Pulmonary artery endothelial cell (primary cell): ENCODE measurements around the gene TXNRD2. TPM values are rescaled to one million over a fixed set of nuclear protein-coding genes. Genes with fewer than 3 reads are reported as not detected.
"Not testable (repeated sequence)": the region's sequence is repeated elsewhere in the genome, so short reads cannot be mapped to it uniquely, and the experiment has no call there.

Experiments
- DNase-seq: peaks from one replicate; pipeline ENCODE4 v3.0.0-alpha.2; 2011; ENCODE audit warnings: low read depth, low spot score
- total RNA-seq: library from RNA; depleted of rRNA; stranded (reverse); fragments of >200 nt; gene quantifications from 2 replicates; pipeline ENCODE4 v1.2.3, GENCODE V29; 2014

TXNRD2 gene
- total RNA-seq, 1 donor from 2014 or later: 73.7 TPM

- DNase-seq: no peak
Observed at GRCh38 chr22:19948057-19948760, 6.6 kb upstream of the TXNRD2 start.

GRCh38 chr22:19943082-19944026, 1.7 kb upstream of the TXNRD2 start:
- no peak for DNase-seq

- DNase-seq: no peak
Observed at GRCh38 chr22:19942157-19943081, 801 bp upstream of the TXNRD2 start.

GRCh38 chr22:19940536-19941364, 868 bp downstream of the TXNRD2 start:
- DNase-seq: no peak

- no peak for DNase-seq
Observed at GRCh38 chr22:19937616-19938473, 3.8 kb downstream of the TXNRD2 start.

- no peak for DNase-seq
Observed at GRCh38 chr22:19936513-19936912, 5.1 kb downstream of the TXNRD2 start.

- DNase-seq: not testable (repeated sequence)
Observed at GRCh38 chr22:19935123-19935718, 6.4 kb downstream of the TXNRD2 start.

GRCh38 chr22:19933341-19934241, 8.0 kb downstream of the TXNRD2 start:
- no peak for DNase-seq

GRCh38 chr22:19932367-19933206, 9.0 kb downstream of the TXNRD2 start:
- DNase-seq: no peak

- no peak for DNase-seq
Observed at GRCh38 chr22:19931514-19931913, 10.1 kb downstream of the TXNRD2 start.

GRCh38 chr22:19930551-19931486, 10.8 kb downstream of the TXNRD2 start:
- no peak for DNase-seq

- DNase-seq: no peak
Observed at GRCh38 chr22:19929586-19930550, 11.8 kb downstream of the TXNRD2 start.

GRCh38 chr22:19928207-19928606, 13.4 kb downstream of the TXNRD2 start:
- DNase-seq: no peak

- no peak for DNase-seq
Observed at GRCh38 chr22:19927696-19928095, 13.9 kb downstream of the TXNRD2 start.

- not testable (repeated sequence) for DNase-seq
Observed at GRCh38 chr22:19926028-19926427, 15.6 kb downstream of the TXNRD2 start.
